Measurements from ENCODE around the gene EAF2. TPM values are rescaled to one million over a fixed set of nuclear protein-coding genes. Genes with fewer than 3 reads are reported as not detected.

Gene EAF2
- total and polyA plus RNA-seq, 2 of the 13 experiments (the other 11 are each of a cell fraction or from before 2014, with no cell fraction given) = 4.0 to 14.6 TPM

- TF ChIP-seq KIAA2018 (CRISPR knock-in tag; IDR thresholded peaks at IDR 0.05; ENCODE audit: borderline replicate concordance) (0 out of 2 replicates have a peak, but pooled peaks have one; percentile 68), ZNF496 (CRISPR knock-in tag; IDR thresholded peaks at IDR 0.05; ENCODE audit: insufficient replicate concordance) (no peak), FOXC1 (CRISPR knock-in tag; IDR thresholded peaks at IDR 0.05; ENCODE audit: borderline replicate concordance) (peak; percentile 47; the same call in 1 of the 2 replicates), RNF2 (conservative IDR thresholded peaks at IDR 0.05; ENCODE audit: low read depth) (peak; percentile 89), MXD4 (CRISPR knock-in tag; IDR thresholded peaks at IDR 0.05) (peak; percentile 73; the same call in 1 of the 2 replicates), GZF1 (CRISPR knock-in tag; IDR thresholded peaks at IDR 0.05) (peak; percentile 56; the same call in 1 of the 2 replicates), PITX1 (CRISPR knock-in tag; IDR thresholded peaks at IDR 0.05) (peak; percentile 55), ZNF784 (CRISPR knock-in tag; IDR thresholded peaks at IDR 0.05; ENCODE audit: borderline replicate concordance) (no peak), ZSCAN31 (CRISPR knock-in tag; IDR thresholded peaks at IDR 0.05; ENCODE audit: low read depth) (peak; percentile 58; the same call in 1 of the 2 replicates), SALL2 (CRISPR knock-in tag; IDR thresholded peaks at IDR 0.05) (peak; percentile 45; the same call in 1 of the 2 replicates), HMGA1 (CRISPR knock-in tag; conservative IDR thresholded peaks at IDR 0.05) (no peak), UBTF (CRISPR knock-in tag; IDR thresholded peaks at IDR 0.05) (peak; percentile 63; the same call in 1 of the 2 replicates), MEIS1 (CRISPR knock-in tag; IDR thresholded peaks at IDR 0.05; ENCODE audit: borderline replicate concordance) (0 out of 2 replicates have a peak, but pooled peaks have one; percentile 35), ZNF83 (CRISPR knock-in tag; IDR thresholded peaks at IDR 0.05; ENCODE audit: borderline replicate concordance) (no peak), DNMT3B (CRISPR knock-in tag; conservative IDR thresholded peaks at IDR 0.05) (peak; percentile 91), CHD2 (IDR thresholded peaks at IDR 0.05; ENCODE audit: low read depth, low read length) (no peak), ZNF569 (CRISPR knock-in tag; IDR thresholded peaks at IDR 0.05; ENCODE audit: borderline replicate concordance) (peak; percentile 75; the same call in 1 of the 2 replicates)
These were observed at the start of gene EAF2, which contains the start of gene IQCB1 (continued) for GRCh38 chr3:121834671-121835464.

All from HepG2 (cell line).